Measurements from ENCODE around the gene FADS2. TPM values are rescaled to one million over a fixed set of nuclear protein-coding genes. Genes with fewer than 3 reads are reported as not detected.
A peak's percentile ranks its signal among the peaks of the same experiment; 100 is the strongest.

Gene FADS2
- total RNA-seq, 1 donor from 2014 or later = 140 TPM

DNA sequence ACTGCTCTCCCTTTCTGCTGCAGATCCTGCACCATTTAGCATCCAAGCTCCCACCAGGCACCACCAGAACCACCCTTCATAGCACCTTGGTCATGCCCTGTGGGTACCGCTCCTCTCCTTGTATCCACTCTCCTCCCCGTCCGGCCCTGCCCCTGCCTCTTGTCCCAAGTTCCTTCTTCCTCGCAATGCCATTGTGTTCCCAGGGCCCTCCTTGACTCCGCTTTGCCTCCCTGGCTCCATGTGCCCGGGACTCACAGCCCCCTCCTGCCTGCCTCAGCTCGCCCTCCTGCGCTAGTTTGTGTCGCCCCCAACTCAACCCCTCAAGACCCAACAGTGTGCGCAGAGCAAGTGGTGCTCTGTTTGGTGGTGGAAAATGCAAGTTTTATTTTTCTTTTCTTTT is 10.8 kb downstream of the FADS2 start:
- DNase-seq (ENCODE audit: low spot score) = no peak
- intact Hi-C loops (cut with DNase I) = no loop called here
- no peak for ATAC-seq

DNA sequence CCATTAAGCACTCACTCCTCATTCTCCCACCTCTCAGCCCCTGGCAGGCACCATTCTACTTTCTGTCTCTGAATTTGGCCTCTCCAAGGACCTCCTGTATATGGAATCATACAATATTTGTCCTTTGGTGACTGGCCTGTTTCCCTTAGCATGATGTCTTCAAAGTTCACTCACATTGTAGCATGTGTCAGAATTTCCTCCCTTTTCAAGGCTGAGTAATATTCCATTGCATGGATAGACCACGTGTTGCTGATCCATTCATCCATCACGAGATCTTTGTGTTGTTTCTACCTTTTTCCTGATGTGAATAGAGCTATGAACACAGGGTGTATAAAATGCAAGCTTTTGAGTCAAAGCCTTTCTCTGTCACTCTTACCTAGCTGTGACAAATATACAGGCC is 11.6 kb downstream of the FADS2 start:
- DNase-seq (ENCODE audit: low spot score) (no peak), ATAC-seq (no peak)
- intact Hi-C loops (cut with DNase I) = no loop called here

- no peak for ATAC-seq
Measured at GRCh38 chr11:61840371-61840770, 12.3 kb downstream of the FADS2 start.

GRCh38 chr11:61841636-61842527 is 13.8 kb downstream of the FADS2 start:
- intact Hi-C loops (cut with DNase I) = no loop called here
- DNase-seq (ENCODE audit: low spot score) (no peak), ATAC-seq (no peak)

More at GRCh38 chr11:61840371-61840770, 12.3 kb downstream of the FADS2 start:
- DNase-seq (ENCODE audit: low spot score) = no peak
- intact Hi-C loops (cut with DNase I) = no loop called here

- no peak for ATAC-seq
- intact Hi-C loops (cut with DNase I) = no loop called here
- DNase-seq (ENCODE audit: low spot score) = no peak
Measured at GRCh38 chr11:61842528-61842820, 14.4 kb downstream of the FADS2 start.

- DNase-seq (ENCODE audit: low spot score) (no peak), ATAC-seq (peak; percentile 16)
- intact Hi-C loops (cut with DNase I) = no loop called here
Measured at GRCh38 chr11:61844909-61845565, 16.9 kb downstream of the FADS2 start.

GRCh38 chr11:61846362-61847020 is 18.4 kb downstream of the FADS2 start:
- intact Hi-C loops (cut with DNase I) = no loop called here
- no peak for DNase-seq (ENCODE audit: low spot score)
- ATAC-seq = peak; percentile 67

- intact Hi-C loops (cut with DNase I) = no loop called here
- no peak for ATAC-seq
- DNase-seq (ENCODE audit: low spot score) = no peak
Measured at GRCh38 chr11:61847914-61848581, 19.9 kb downstream of the FADS2 start.

DNA sequence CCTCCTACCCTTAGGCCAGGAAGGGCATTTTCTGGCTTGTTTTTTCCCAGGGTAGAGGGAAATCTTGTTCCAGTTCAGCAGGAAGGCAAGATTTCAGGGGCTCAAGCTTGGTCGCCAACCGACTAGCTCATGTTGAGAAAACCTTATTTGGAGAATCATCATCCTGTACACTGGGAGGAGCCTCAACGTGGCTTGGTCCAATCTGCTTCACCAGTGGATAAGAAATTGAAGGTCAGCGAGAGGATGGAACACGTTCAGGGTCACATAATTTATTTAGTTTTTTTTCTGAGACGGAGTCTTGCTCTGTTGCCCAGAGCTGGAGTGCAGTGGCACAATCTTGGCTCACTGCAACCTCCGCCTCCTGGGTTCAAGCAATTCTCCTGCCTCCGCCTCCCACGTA is 20.5 kb downstream of the FADS2 start:
- intact Hi-C loops (cut with DNase I) = no loop called here
- DNase-seq (ENCODE audit: low spot score) (no peak), ATAC-seq (no peak)

GRCh38 chr11:61850687-61851086 is 22.6 kb downstream of the FADS2 start:
- DNase-seq (ENCODE audit: low spot score) (no peak), ATAC-seq (no peak)
- intact Hi-C loops (cut with DNase I) = no loop called here

- intact Hi-C loops (cut with DNase I) = no loop called here
- DNase-seq (ENCODE audit: low spot score) = no peak
- ATAC-seq = peak; percentile 10
Measured at GRCh38 chr11:61851113-61851899, 23.2 kb downstream of the FADS2 start.

DNA sequence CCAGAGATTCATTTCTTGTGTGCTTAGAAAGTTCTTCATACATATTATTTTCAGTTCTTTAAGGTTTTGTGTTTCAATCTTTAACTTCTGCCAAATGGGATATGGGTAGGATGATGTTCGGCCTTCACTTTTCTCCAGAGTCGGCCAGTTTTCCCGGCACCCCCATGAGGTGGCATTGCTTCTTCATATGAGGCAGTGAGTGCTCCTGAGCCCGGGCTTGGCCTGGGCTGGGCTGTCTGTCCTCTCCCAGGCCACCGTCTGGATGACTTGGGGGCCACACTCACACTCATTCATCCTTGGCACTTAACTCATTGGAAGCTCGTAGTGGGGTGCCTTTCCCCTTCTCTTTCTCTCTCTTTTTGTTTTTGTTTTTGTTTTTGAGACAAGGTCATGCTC is 23.8 kb downstream of the FADS2 start:
- no peak for DNase-seq (ENCODE audit: low spot score)
- intact Hi-C loops (cut with DNase I) = no loop called here
- no peak for ATAC-seq

- peak; percentile 5 for ATAC-seq
- intact Hi-C loops (cut with DNase I) = no loop called here
- no peak for DNase-seq (ENCODE audit: low spot score)
Measured at GRCh38 chr11:61853698-61854169, 25.6 kb downstream of the FADS2 start.

GRCh38 chr11:61854206-61854895 is 26.3 kb downstream of the FADS2 start:
- intact Hi-C loops (cut with DNase I) = no loop called here
- no peak for ATAC-seq
- DNase-seq (ENCODE audit: low spot score) = no peak

- peak; percentile 28 for ATAC-seq
- no peak for DNase-seq (ENCODE audit: low spot score)
- intact Hi-C loops (cut with DNase I) = no loop called here
Measured at GRCh38 chr11:61854966-61855714, 27.0 kb downstream of the FADS2 start.

GRCh38 chr11:61855939-61856680 is 28.0 kb downstream of the FADS2 start:
- ATAC-seq (no peak), DNase-seq (ENCODE audit: low spot score) (no peak)
- intact Hi-C loops (cut with DNase I) = no loop called here

All from sciatic nerve (tissue), 2 donors.